Subcutaneous abdominal adipose tissue (tissue), 5 donors: ENCODE results near the gene RALGDS.

ENCODE experiments used
- H3K27ac ChIP-seq: one replicate; pipeline ENCODE4 v1.7.0; 2013; ENCODE audit warnings: low read depth, mild to moderate bottlenecking, inconsistent platforms, low read length, moderate library complexity
- H3K27me3 ChIP-seq, 5 donors: one replicate each; pipeline ENCODE4 v1.7.0; 2013; ENCODE audit warnings: low read length in 5 of 5, inconsistent platforms in 1 of 5; ENCODE audit not compliant: control insufficient read depth in 5 of 5, insufficient read depth in 4 of 5
- H3K36me3 ChIP-seq, 5 donors: one replicate each; pipeline ENCODE4 v1.7.0; 2013; ENCODE audit warnings: low read length in 5 of 5; ENCODE audit not compliant: control insufficient read depth in 5 of 5, insufficient read depth in 5 of 5
- H3K4me1 ChIP-seq, 5 donors: one replicate each; pipeline ENCODE4 v1.7.0; 2013; ENCODE audit warnings: low read length in 5 of 5, mild to moderate bottlenecking in 3 of 5, moderate library complexity in 1 of 5; ENCODE audit not compliant: control insufficient read depth in 5 of 5, insufficient read depth in 5 of 5
- H3K4me3 ChIP-seq, 5 donors: one replicate each; pipeline ENCODE4 v1.7.0; 2013; ENCODE audit warnings: low read length in 5 of 5, low read depth in 1 of 5
- H3K9ac ChIP-seq, 5 donors: one replicate each; pipeline ENCODE4 v1.7.0; 2013; ENCODE audit warnings: low read length in 5 of 5, mild to moderate bottlenecking in 4 of 5, moderate library complexity in 3 of 5
- H3K9me3 ChIP-seq, 5 donors: one replicate each; pipeline ENCODE4 v1.7.0; 2013; ENCODE audit warnings: low read length in 5 of 5; ENCODE audit not compliant: control insufficient read depth in 5 of 5
- donor health status: healthy.
- donor health status: healthy.
- donor health status: healthy.
- donor health status: healthy.
- donor health status: healthy.

The RALGDS gene

DNA sequence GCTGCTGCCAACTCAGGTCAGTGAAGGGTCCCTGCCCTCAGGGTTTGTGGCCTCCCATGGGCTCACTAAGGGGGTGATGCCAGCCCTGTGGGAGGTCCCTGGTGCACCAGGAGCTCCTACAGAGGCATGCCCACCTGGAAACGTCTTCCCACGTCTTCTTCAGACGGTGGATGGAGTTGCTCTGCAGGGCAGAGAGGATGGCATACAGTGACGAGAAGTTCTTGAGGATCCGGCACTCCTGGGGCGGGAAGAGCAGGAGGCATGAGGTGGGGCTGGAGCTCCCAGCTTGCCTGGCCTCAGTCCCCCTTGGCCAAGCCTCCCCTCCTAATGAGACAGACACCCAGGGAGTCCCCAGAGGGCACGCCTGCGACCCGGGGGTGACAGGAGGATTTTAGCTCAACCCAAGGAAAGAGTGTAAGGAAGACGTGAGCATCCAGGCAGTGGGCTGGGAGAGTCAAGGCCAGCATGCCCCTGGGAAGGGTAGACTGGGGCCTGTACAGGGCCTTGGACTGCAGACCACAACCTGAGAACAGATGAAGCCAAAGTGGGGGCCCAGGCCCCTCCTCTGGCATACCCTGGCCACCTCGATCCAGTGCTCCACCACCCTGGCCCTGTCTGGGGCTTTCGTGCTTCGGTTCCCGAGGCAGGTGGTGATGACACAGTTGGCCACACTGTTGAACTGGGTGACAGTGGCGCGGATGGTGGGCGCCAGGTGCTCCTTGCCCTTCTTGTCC is 14.4 kb downstream of the RALGDS start:
- Histone ChIP-seq H3K27ac (no peak overlapping the region), H3K4me1 (peaks cover 0 to 4% (median 0%) of the 10 kb centered on the region in 5 donors), H3K9ac (no peak overlapping the region), H3K9me3 (no peaks in the 10 kb centered on the region), H3K4me3 (no peak overlapping the region), H3K27me3 (no peaks in the 10 kb centered on the region), H3K36me3 (peaks cover 0 to 98% (median 91%) of the 10 kb centered on the region in 5 donors)

DNA sequence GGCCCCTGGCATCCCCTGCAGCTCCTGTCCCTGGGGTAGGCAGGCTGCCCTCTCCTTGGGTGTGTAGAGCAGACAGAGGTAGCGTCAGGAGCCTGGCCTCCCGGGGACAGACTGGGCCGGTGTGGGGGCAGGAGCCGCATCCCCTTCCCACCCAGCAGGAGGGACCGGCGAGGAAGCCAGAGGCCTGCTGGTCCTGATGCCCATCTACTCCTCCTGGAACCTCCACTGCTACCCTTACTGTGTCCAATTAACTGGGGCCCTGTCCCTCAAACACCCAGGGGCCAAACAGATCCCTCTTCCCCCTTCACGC is 15.6 kb downstream of the RALGDS start:
- Histone ChIP-seq H3K27ac (no peak overlapping the region), H3K9ac (no peak overlapping the region), H3K36me3 (peaks cover 0 to 98% (median 97%) of the 10 kb centered on the region in 5 donors), H3K9me3 (no peaks in the 10 kb centered on the region), H3K4me3 (no peak overlapping the region), H3K4me1 (peaks cover 0 to 4% (median 0%) of the 10 kb centered on the region in 5 donors), H3K27me3 (no peaks in the 10 kb centered on the region)

DNA sequence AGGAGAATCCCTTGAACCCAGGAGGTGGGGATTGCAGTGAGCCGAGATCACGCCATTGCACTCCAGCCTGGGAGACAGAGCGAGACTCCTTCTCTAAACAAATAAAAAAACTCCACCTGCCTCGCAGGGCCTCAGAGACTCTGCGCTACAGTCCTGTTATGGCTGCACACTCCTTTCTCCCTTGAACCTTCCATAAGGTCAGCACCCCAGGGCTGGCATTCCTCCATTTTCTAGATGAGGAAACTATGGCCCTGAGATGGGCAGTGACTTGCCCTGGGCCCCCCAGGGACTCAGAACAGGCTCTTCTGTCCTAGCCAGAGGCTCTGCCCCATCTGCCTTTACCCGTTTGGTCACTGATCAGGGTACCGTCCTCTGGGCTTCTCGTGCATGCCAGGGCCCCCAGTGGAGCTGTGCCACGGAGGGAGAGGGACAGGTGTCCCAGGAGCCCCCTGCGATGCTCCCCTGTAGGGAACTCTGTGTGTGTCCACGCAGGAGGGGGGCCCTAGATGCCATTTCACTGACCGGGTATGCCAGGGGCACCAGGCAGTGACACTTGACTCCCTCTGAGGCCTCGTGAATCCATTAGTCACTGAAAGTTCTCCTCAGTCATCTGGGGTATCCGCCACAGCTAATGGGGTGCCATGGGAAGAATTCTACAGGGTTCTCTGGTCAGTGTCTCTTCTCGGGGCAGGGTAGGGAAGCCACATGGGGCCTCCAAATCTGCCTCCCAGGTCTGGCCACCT is 16.2 kb downstream of the RALGDS start:
- peaks cover 0 to 98% (median 97%) of the 10 kb centered on the region in 5 donors for H3K36me3 ChIP-seq
- peaks cover 0 to 4% (median 0%) of the 10 kb centered on the region in 5 donors for H3K4me1 ChIP-seq
- H3K9me3 ChIP-seq = no peaks in the 10 kb centered on the region
- no peaks in the 10 kb centered on the region for H3K27me3 ChIP-seq
- no peak overlapping the region for H3K27ac ChIP-seq
- H3K4me3 ChIP-seq = no peak overlapping the region
- H3K9ac ChIP-seq = no peak overlapping the region

DNA sequence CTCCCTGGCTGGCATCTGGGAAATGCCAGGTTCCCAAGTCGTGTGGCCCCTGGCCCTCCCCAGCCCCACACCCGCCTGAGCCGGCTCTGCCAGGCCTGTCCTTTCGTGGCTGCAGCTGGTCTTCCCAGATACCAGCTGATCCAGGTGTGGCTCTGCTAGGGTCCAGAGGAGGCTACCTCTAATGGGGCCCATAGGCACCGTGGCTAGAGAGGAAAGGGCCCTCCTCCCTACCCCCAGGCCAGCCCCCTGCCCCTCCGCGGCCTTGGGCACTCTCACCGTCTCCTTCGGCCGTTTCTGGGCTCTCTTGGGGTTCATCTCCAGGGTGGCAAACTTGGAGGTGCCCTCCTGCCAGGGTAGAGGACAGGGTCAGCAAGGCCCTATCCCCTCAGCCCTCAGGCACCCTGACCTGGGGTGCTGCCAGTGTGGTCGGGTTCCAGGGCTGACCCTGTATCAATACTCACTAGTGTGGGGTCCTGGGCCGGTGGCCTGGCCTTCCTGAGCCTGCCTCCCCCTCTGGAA is 17.0 kb downstream of the RALGDS start:
- Histone ChIP-seq H3K27me3 (no peaks in the 10 kb centered on the region), H3K4me1 (peaks cover 0 to 4% (median 0%) of the 10 kb centered on the region in 5 donors), H3K4me3 (no peak overlapping the region), H3K36me3 (peaks cover 0 to 98% (median 97%) of the 10 kb centered on the region in 5 donors), H3K9ac (no peak overlapping the region), H3K9me3 (no peaks in the 10 kb centered on the region), H3K27ac (no peak overlapping the region)

DNA sequence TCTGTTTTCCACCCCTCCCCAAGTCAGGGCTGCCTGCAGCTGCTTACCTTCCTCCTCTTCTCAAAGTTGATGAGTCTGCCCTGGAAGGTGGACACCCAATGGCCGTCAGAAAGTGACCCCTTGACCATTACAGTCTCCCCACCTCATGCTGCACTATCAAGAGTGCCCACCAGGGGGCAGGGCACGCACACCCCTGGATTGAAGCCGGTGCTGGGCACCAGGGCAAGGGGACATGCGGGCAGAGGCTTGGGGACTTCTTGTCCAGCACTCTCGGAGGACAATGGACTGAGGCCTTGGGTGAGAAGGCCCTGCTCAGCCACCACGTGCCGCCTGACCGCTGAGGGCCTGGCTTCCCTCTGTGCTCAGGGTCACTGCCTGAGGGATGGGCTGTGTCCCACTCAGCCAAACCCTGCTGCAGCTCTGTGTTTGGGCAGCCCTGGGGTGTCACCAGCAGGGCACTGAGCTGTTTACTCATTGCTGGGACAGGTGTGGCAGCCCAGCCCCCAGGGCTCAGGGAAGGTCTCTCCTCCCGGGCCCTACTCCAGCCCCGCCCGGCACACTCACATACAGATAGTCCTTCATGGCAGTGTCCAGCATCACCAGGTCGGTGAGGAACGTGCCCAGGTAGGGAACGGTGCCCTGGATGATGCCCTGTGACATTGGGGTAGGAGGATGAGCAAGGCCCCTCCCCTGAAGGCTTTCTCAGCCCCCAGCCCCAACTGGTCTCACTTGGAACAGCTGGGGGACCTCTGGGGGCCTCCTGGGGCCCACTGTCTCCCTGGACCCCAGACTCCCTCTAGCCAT is 17.7 kb downstream of the RALGDS start:
- no peaks in the 10 kb centered on the region for H3K9me3 ChIP-seq
- no peak overlapping the region for H3K4me3 ChIP-seq
- peaks cover 0 to 4% (median 0%) of the 10 kb centered on the region in 5 donors for H3K4me1 ChIP-seq
- H3K36me3 ChIP-seq = peaks cover 0 to 98% (median 97%) of the 10 kb centered on the region in 5 donors
- H3K27me3 ChIP-seq = no peaks in the 10 kb centered on the region
- no peak overlapping the region for H3K9ac ChIP-seq
- no peak overlapping the region for H3K27ac ChIP-seq

- Histone ChIP-seq H3K4me1 (peaks cover 0 to 4% (median 0%) of the 10 kb centered on the region in 5 donors), H3K27me3 (no peaks in the 10 kb centered on the region), H3K36me3 (peaks cover 2 to 98% (median 97%) of the 10 kb centered on the region in 5 donors), H3K27ac (no peak overlapping the region), H3K4me3 (no peak overlapping the region), H3K9me3 (no peaks in the 10 kb centered on the region), H3K9ac (no peak overlapping the region)
Measured at GRCh38 chr9:133102190-133103021, 18.6 kb downstream of the RALGDS start.

DNA sequence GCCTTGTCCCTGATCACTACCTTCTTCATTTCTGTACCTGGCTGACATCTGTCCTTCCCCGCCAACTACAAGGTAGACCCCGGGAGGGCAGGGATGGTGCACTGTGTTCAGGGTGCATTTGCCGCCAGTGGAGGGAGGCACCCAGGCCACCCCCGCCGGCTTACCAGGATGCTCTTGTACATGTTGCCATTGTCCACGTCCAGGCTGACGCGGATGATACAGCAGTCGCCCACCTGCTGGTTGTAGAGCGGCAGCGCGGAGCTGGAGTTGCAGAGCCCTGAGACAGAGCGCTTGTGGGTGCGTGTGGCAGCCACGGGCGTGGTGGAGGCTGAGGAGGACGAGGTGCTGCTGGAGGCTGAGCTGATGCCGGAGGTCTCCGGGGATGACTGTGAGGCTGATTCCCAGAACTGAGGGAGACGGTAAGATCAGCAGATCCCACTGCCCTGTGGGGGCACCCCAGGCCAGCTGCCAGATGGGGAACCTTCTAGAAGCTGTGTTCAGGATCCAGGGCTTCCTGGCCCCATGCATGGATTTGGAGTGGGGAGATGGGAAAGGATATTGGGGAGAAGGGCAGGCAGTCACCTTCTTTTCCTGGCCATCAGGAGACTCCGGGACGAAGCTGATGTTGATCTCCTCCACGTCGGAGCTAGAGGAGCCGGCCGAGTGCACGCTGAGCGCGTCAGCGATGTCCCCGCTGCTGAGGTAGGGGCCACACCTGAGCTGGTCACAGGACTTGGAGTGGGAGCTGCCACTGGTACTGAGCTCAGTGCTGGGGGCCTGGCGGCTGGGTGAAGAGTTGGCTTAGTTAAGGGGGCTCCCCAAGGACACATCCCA is 19.5 kb downstream of the RALGDS start:
- no peak overlapping the region for H3K9ac ChIP-seq
- H3K4me3 ChIP-seq = no peak overlapping the region
- H3K27me3 ChIP-seq = no peaks in the 10 kb centered on the region
- H3K4me1 ChIP-seq = peaks cover 0 to 4% (median 0%) of the 10 kb centered on the region in 5 donors
- H3K27ac ChIP-seq = no peak overlapping the region
- H3K9me3 ChIP-seq = peaks cover 0 to 2% (median 2%) of the 10 kb centered on the region in 5 donors
- H3K36me3 ChIP-seq = peaks cover 6 to 98% (median 92%) of the 10 kb centered on the region in 5 donors

DNA sequence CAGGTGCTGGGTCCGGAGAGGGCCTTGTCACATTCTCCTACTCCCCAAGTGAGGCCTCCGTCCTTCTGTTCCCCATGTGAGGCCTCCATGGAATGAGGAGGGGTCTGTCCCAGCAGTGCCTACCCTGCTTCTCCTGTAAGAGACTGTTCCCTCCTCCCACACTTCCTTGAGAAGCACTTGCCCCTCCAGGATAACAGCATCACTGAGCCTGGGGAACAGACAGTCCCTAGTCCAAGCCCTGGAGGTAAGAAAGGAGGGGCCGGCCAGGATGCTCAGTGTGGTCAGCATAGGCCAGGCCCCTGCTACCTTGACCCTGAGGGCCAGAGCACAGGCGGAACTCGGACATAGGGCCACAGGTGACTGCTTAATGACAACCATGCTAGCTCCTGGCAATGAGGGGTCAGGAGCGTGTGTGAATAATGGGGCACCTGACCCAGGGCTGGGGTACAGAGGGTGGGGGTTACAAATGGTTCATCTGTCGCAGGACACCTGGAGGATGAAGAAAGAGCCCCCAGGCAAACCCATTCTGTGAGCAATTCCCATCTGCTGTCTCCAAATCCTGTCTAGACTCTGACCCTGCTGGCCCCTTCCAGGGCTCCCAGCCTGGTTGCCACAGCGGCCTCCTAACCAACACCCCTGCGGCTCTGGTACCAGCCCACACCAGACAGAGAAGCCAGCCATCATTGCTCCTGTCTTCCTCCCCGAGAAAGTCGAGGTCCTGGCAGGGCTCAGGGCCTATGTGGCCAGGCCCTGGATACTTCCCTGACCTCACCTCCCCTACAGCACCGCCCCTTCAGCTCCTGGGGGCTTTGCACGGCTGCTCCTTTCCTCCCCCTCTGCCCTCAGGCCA is 20.3 kb downstream of the RALGDS start:
- Histone ChIP-seq H3K27me3 (no peaks in the 10 kb centered on the region), H3K4me1 (peaks cover 0 to 4% (median 0%) of the 10 kb centered on the region in 5 donors), H3K9me3 (peaks cover 4 to 11% (median 6%) of the 10 kb centered on the region in 5 donors), H3K36me3 (peaks cover 9 to 90% (median 84%) of the 10 kb centered on the region in 5 donors), H3K27ac (no peak overlapping the region), H3K9ac (no peak overlapping the region), H3K4me3 (no peak overlapping the region)
